GM21528 (cell line): ENCODE data around the gene GFRA1.
"Not testable (repeated sequence)": the region's sequence is repeated elsewhere in the genome, so short reads cannot be mapped to it uniquely, and the experiment has no call there.

Experiments used
- ATAC-seq: cut with Tn5 transposase; IDR thresholded peaks from one replicate; pipeline ENCODE4 v1.9.1; 2021; ENCODE audit warnings: mild to moderate bottlenecking, moderate library complexity; ENCODE audit not compliant: unreplicated experiment, low FRiP score

GFRA1 gene

GRCh38 chr10:116045366-116046356, 227.3 kb downstream of the GFRA1 start:
- no peak for ATAC-seq

GRCh38 chr10:116044801-116045248, 228.2 kb downstream of the GFRA1 start:
- ATAC-seq, result no peak

- no peak for ATAC-seq
Observed at GRCh38 chr10:116043861-116044260, 229.1 kb downstream of the GFRA1 start.

GRCh38 chr10:116043304-116043703, 229.7 kb downstream of the GFRA1 start:
- no peak for ATAC-seq

- no peak for ATAC-seq
Observed at GRCh38 chr10:116041948-116042347, 231.1 kb downstream of the GFRA1 start.

GRCh38 chr10:116039612-116040011, 233.4 kb downstream of the GFRA1 start:
- no peak for ATAC-seq

- ATAC-seq, result no peak
Observed at GRCh38 chr10:116038259-116038658, 234.7 kb downstream of the GFRA1 start.

- not testable (repeated sequence) for ATAC-seq
Observed at GRCh38 chr10:116035406-116035805, 237.6 kb downstream of the GFRA1 start.

GRCh38 chr10:116030576-116030975, 242.4 kb downstream of the GFRA1 start:
- ATAC-seq, result no peak

GRCh38 chr10:116029826-116030225, 243.2 kb downstream of the GFRA1 start:
- ATAC-seq, result no peak

- ATAC-seq, result no peak
Observed at GRCh38 chr10:116027355-116027754, 245.7 kb downstream of the GFRA1 start.

GRCh38 chr10:116026725-116027124, 246.3 kb downstream of the GFRA1 start:
- no peak for ATAC-seq

- no peak for ATAC-seq
Observed at GRCh38 chr10:116026315-116026714, 246.7 kb downstream of the GFRA1 start.

GRCh38 chr10:116024271-116024878, 248.6 kb downstream of the GFRA1 start:
- ATAC-seq, result no peak

- no peak for ATAC-seq
Observed at GRCh38 chr10:116017405-116017804, 255.6 kb downstream of the GFRA1 start.

GRCh38 chr10:116015583-116016333, 257.2 kb downstream of the GFRA1 start:
- ATAC-seq, result no peak

GRCh38 chr10:116014871-116015582, 258.0 kb downstream of the GFRA1 start:
- no peak for ATAC-seq

- ATAC-seq, result no peak
Observed at GRCh38 chr10:116014326-116014725, 258.7 kb downstream of the GFRA1 start.

GRCh38 chr10:116011929-116012328, 261.1 kb downstream of the GFRA1 start:
- ATAC-seq, result no peak

- no peak for ATAC-seq
Observed at GRCh38 chr10:116007256-116007891, 265.6 kb downstream of the GFRA1 start.
